Suprapubic skin (tissue), 4 donors: ENCODE data around the gene KIF13A. TPM values are rescaled to one million over a fixed set of nuclear protein-coding genes. Genes with fewer than 3 reads are reported as not detected.

Source experiments
- DNase-seq, 2 donors: peaks; one replicate each; pipeline ENCODE4 v3.0.0-alpha.2; 2019; ENCODE audit warnings: low spot score in 2 of 2
- H3K27ac ChIP-seq: fragments of 200-600 bp; sonication (generic); one replicate; pipeline ENCODE4 v1.5.1; 2019
- H3K27me3 ChIP-seq: fragments of 200-600 bp; sonication (generic); one replicate; pipeline ENCODE4 v1.5.1; 2019
- H3K36me3 ChIP-seq: fragments of 200-600 bp; sonication (generic); one replicate; pipeline ENCODE4 v1.5.1; 2019
- H3K4me1 ChIP-seq: fragments of 200-600 bp; sonication (generic); one replicate; pipeline ENCODE4 v1.5.1; 2019
- H3K4me3 ChIP-seq: fragments of 200-600 bp; sonication (generic); one replicate; pipeline ENCODE4 v1.5.1; 2019; ENCODE audit warnings: mild to moderate bottlenecking
- H3K9me3 ChIP-seq: fragments of 200-600 bp; sonication (generic); one replicate; pipeline ENCODE4 v1.5.1; 2019
- EP300 ChIP-seq: sonication (generic); formaldehyde crosslinking; IDR thresholded peaks from one replicate; pipeline ENCODE4 v1.6.1; 2017; ENCODE audit warnings: antibody characterized with exemption
- POLR2A ChIP-seq, 2 donors: fragments of 450-650 bp; IDR thresholded peaks; one replicate each; pipeline ENCODE4 v1.6.1; 2017; ENCODE audit warnings: antibody characterized with exemption in 2 of 2, mild to moderate bottlenecking in 2 of 2, moderate library complexity in 2 of 2
- POLR2AphosphoS5 ChIP-seq, 3 donors: sonication (generic); formaldehyde crosslinking; IDR thresholded peaks; one replicate each; pipeline ENCODE4 v1.6.1; 2017; ENCODE audit warnings: antibody characterized with exemption in 3 of 3
- WGBS: methylation state at CpG from one replicate; pipeline ENCODE4 v1.1.5; 2018; 5-methylcytosine and 5-hydroxymethylcytosine counted together
- total RNA-seq, 4 donors: library from RNA; depleted of rRNA; stranded (reverse); fragments of >200 nt; gene quantifications; one replicate each; pipeline ENCODE4 v1.1.0, GENCODE V29; 2016
- TF ChIP-seq, protein P1 (sequence below), 2 donors: fragments of 200-600 bp in 1 of 2; fragments of 450-650 bp in 1 of 2; sonication (generic) in 1 of 2; IDR thresholded peaks; one replicate each; pipeline ENCODE4 v1.5.1; 2016 to 2019; ENCODE audit warnings: antibody characterized with exemption in 2 of 2, mild to moderate bottlenecking in 1 of 2, moderate library complexity in 1 of 2

KIF13A gene
- total RNA-seq, 4 donors from 2014 or later = 73.0 to 91.9 (median 78.9) TPM

DNA sequence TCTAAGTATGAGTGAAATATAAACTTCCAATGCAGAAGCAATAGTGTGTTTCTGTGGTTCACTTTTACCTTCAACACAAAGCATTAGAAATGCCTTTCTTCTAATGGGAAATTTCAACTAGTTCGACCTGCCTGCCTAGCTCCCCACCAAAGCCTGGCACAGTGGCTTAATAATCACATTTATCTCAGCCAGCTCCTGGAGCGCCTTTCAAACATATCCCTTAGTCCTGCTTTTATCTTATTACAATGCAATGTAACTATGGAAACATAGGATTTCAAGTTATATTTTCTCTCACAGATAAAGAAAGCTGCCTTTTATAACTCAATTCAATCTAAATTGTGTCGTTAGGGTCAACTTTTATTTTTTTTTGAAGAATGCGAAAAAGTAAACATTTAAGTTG is 53.7 kb downstream of the KIF13A start:
- DNase-seq = no peak
- H3K27ac ChIP-seq = no peak overlapping the region
- 76% methylated on average over 4 of the region's 4 CpGs for WGBS
- TF ChIP-seq EP300 (no peak), POLR2A (IDR thresholded peaks at IDR 0.05) (no peak), POLR2AphosphoS5 (IDR thresholded peaks at IDR 0.05) (no peak)
- TF ChIP-seq, protein P1, sequence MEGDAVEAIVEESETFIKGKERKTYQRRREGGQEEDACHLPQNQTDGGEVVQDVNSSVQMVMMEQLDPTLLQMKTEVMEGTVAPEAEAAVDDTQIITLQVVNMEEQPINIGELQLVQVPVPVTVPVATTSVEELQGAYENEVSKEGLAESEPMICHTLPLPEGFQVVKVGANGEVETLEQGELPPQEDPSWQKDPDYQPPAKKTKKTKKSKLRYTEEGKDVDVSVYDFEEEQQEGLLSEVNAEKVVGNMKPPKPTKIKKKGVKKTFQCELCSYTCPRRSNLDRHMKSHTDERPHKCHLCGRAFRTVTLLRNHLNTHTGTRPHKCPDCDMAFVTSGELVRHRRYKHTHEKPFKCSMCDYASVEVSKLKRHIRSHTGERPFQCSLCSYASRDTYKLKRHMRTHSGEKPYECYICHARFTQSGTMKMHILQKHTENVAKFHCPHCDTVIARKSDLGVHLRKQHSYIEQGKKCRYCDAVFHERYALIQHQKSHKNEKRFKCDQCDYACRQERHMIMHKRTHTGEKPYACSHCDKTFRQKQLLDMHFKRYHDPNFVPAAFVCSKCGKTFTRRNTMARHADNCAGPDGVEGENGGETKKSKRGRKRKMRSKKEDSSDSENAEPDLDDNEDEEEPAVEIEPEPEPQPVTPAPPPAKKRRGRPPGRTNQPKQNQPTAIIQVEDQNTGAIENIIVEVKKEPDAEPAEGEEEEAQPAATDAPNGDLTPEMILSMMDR (IDR thresholded peaks at IDR 0.05) = no peak
- no peaks in the 10 kb centered on the region for H3K9me3 ChIP-seq
- no peaks in the 10 kb centered on the region for H3K27me3 ChIP-seq
- no peaks in the 10 kb centered on the region for H3K36me3 ChIP-seq
- peaks cover 61% of the 10 kb centered on the region for H3K4me1 ChIP-seq
- no peak overlapping the region for H3K4me3 ChIP-seq

DNA sequence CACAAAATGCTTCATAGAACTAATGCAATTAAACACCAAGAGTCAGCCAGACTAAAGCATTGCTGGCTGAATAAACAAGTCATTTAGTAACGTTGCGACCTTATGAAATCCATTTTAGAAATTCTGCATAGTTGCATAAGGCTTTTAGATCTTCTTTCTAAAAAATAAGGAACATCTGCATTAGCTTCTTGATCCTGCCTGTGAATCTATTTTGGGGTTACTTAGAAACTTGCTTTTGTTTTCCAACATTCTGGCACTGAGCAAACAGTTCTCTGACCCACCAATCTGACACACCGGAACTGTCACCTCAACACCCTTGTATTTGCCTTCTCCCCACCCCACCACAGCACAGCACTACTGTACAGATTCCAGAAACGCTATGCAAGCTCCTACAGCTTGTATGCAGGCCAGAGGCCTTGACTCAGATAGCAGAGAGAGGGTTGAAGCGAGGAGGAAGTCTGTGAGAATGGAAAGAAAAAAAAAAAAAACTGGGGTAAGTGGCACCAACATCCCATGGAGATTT is 55.0 kb downstream of the KIF13A start:
- Histone ChIP-seq H3K27ac (peak overlapping the region; percentile 50), H3K4me1 (peaks cover 69% of the 10 kb centered on the region), H3K9me3 (no peaks in the 10 kb centered on the region), H3K4me3 (no peak overlapping the region), H3K36me3 (no peaks in the 10 kb centered on the region), H3K27me3 (no peaks in the 10 kb centered on the region)
- DNase-seq = peak in 1 of 2 donors; percentile 71
- 25% methylated on average over 5 of the region's 5 CpGs for WGBS
- TF ChIP-seq POLR2A (IDR thresholded peaks at IDR 0.05) (no peak), POLR2AphosphoS5 (IDR thresholded peaks at IDR 0.05) (peak in 1 of 3 donors; percentile 29)
- TF ChIP-seq, protein P1 (IDR thresholded peaks at IDR 0.05) = no peak

DNA sequence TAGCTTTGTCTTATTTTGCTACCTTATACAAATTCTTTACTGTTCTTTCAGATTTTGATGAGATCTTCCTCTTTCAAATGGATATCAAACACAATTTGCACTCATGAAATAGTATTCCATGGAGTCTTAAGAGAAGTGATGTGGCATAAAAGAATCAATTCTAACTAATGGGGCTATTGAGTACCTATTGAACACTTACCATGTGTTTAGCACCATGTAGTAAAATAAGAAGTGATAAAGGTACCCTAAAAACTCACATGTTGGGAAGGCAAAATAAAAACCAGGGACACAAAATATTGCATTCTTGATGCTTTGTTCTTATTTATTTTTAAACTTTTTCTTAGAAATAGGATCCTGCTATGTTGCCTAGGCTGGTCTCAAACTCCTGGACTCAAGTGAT is 56.2 kb downstream of the KIF13A start:
- no peak for DNase-seq
- Histone ChIP-seq H3K36me3 (no peaks in the 10 kb centered on the region), H3K4me3 (no peak overlapping the region), H3K9me3 (no peaks in the 10 kb centered on the region), H3K27ac (peak overlapping the region; percentile 43), H3K27me3 (no peaks in the 10 kb centered on the region), H3K4me1 (peaks cover 69% of the 10 kb centered on the region)
- TF ChIP-seq, protein P1 (IDR thresholded peaks at IDR 0.05) = no peak
- no peak for TF ChIP-seq EP300
- no peak for TF ChIP-seq POLR2A (IDR thresholded peaks at IDR 0.05)
- TF ChIP-seq POLR2AphosphoS5 (IDR thresholded peaks at IDR 0.05) = no peak

DNA sequence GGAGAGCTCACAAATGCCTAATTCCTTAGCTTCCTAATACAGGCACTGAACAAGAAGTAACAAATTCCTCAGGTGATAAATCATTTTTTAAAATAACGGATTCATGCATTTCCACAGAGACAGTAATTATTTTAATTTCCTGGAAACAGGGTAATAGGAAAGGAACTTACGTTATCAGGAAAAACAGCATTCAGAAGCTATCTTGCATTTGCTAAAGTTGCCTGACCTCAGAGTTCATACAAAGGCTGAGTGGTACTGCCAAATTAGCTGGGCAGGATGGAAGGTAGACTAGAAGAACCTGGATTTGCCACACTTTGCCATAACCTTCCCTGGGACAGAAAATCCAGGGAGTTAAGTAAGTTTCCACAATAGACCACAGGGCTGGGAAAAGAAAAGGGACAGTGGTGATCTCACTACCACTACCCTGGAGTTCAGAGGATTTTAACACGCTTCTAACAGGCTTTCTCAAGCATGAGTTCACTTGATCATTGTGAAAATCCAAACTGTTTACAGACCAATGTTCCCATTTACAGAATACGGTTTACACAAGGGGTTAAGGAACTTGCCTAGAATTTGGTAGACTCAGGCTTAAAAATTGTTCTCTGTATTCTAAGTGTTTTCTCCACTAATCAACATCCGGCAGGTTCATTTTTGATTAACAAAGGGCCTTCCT is 57.0 kb downstream of the KIF13A start:
- no peak overlapping the region for H3K4me3 ChIP-seq
- no peak for DNase-seq
- H3K27me3 ChIP-seq = no peaks in the 10 kb centered on the region
- no peaks in the 10 kb centered on the region for H3K9me3 ChIP-seq
- no peaks in the 10 kb centered on the region for H3K36me3 ChIP-seq
- TF ChIP-seq POLR2AphosphoS5 (IDR thresholded peaks at IDR 0.05) (no peak), EP300 (no peak), POLR2A (IDR thresholded peaks at IDR 0.05) (no peak)
- TF ChIP-seq, protein P1 (IDR thresholded peaks at IDR 0.05) = no peak
- peak overlapping the region; percentile 43 for H3K27ac ChIP-seq
- WGBS = 60% methylated on average over 5 of the region's 5 CpGs
- H3K4me1 ChIP-seq = peaks cover 68% of the 10 kb centered on the region

DNA sequence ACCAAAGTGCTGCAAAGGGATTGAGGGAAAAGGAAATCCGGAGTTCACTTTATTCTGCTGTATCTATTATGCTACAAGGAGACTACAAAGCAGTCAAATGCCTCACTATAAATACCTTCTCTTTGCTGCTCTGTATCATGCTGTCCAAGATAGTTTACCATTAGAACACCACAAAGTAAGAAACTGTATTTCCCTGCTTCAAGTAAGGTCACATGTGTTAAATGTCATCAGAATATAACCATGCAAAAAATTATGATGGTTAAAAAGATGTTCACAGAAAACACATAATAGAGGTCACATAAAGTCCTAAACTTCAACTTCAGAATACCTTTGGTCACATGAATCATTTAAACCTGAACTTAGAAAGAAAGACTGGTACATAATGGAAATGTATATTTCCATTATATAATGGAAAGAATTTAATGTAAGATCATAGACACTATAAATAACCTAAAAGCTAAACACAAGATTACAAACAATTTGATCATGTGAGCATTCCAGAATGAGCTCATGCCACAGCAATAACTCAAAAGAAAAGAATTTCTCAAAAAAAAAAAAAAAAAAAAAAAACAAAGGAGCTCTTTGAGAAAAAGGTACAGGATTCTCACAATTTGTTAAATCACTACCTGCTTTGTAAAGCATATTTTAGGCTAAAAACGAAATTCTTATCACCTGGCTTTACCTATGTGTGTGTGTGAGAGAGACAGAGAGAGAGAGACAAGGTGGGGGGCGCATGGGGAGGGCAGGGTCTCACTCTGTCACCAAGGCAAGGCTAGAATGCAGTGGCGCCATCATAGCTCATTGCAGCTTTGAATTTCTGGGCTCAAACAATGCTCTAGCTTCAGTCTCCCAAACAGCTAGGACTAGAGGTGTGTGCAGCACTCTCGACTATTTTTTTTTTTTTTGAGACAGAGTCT is 58.7 kb downstream of the KIF13A start:
- DNase-seq = no peak
- no peak overlapping the region for H3K4me3 ChIP-seq
- peaks cover 62% of the 10 kb centered on the region for H3K4me1 ChIP-seq
- H3K36me3 ChIP-seq = no peaks in the 10 kb centered on the region
- H3K9me3 ChIP-seq = no peaks in the 10 kb centered on the region
- no peak for TF ChIP-seq POLR2A (IDR thresholded peaks at IDR 0.05)
- TF ChIP-seq, protein P1 (IDR thresholded peaks at IDR 0.05) = no peak
- H3K27me3 ChIP-seq = no peaks in the 10 kb centered on the region
- peak overlapping the region; percentile 35 for H3K27ac ChIP-seq
- 69% methylated on average over 5 of the region's 5 CpGs for WGBS
